AG04450 (cell line): ENCODE results near the gene CLIP2. TPM values are rescaled to one million over a fixed set of nuclear protein-coding genes. Genes with fewer than 3 reads are reported as not detected.
"Not testable (repeated sequence)": the region's sequence is repeated elsewhere in the genome, so short reads cannot be mapped to it uniquely, and the experiment has no call there.

Source experiments
- CTCF ChIA-PET: fragments of 300-600, 350-600 bp; formaldehyde crosslinking; extraction: SDS; loops from one replicate; lab custom pipeline; 2022; ENCODE audit warnings: antibody characterized with exemption, inconsistent platforms; lab: Charles Lee
- POLR2A ChIA-PET: fragments of 350-600 bp; formaldehyde crosslinking; extraction: SDS; loops from one replicate; lab custom pipeline; 2021; ENCODE audit warnings: antibody characterized with exemption, inconsistent platforms; lab: Yijun Ruan, JAX
- DNase-seq: peaks from one replicate; pipeline ENCODE4 v3.0.0-alpha.2; 2011; ENCODE audit warnings: low read depth, low spot score
- H3K27ac ChIP-seq: one replicate; pipeline ENCODE4 v1.5.1; 2012; ENCODE audit warnings: low read depth, low read length, control low read depth
- H3K27me3 ChIP-seq: one replicate; pipeline ENCODE4 v1.6.0; 2012; ENCODE audit warnings: low read length; ENCODE audit not compliant: control insufficient read depth, insufficient read depth
- H3K4me3 ChIP-seq: 2 replicates; pipeline ENCODE4 v1.5.1; 2011; ENCODE audit warnings: mild to moderate bottlenecking, low read depth, low read length, control low read depth
- H3K9me3 ChIP-seq: 2 replicates; pipeline ENCODE4 v1.5.1; 2012; ENCODE audit warnings: low read length; ENCODE audit not compliant: control insufficient read depth, insufficient read depth
- polyA plus RNA-seq: library from polyadenylated mRNA; depleted of rRNA; stranded (reverse); fragments of >200 nt; gene quantifications from 2 replicates; pipeline ENCODE4 v1.2.3, GENCODE V29; 2011
- TF ChIP-seq, protein P1 (sequence below): IDR thresholded peaks from 2 replicates; pipeline ENCODE4 v1.5.1; 2011; ENCODE audit warnings: low read depth, low read length, control low read depth, inconsistent platforms

The CLIP2 gene
- polyA plus RNA-seq, 1 experiment, result 7.2 TPM

DNA sequence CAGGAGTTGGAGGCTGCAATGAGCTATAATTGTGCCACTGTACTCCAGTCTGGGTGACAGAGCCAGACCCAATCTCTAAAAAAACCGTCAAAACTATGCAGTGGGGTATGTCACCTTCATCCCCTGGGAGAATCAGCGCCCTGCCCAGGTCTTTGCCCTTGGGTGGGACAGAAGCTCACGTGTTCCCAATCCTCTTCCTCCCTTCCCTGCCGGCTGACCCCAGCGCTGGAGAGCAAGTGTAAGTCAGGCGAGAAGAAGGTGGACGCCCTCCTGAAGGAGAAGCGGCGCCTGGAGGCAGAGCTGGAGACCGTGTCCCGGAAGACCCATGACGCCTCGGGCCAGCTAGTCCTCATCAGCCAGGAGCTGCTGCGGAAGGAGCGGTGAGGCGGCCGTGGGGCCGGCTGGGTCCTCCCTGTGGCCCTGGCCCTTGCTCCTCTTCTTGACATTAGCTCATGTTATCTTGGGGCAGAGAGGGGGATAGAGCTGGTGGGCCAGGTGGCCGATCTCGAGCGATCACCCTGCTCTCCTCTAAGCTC, 99.7 kb downstream of the CLIP2 start:
- POLR2A ChIA-PET, result interaction anchor here (0.7 kb wide), 1 partner anchor 53 kb away, joined by 11 read pairs; no protein-coding TSS in a partner anchor
- Histone ChIP-seq H3K27ac (no peak overlapping the region), H3K4me3 (no peak overlapping the region), H3K27me3 (no peaks in the 10 kb centered on the region), H3K9me3 (no peaks in the 10 kb centered on the region)
- CTCF ChIA-PET, result interaction anchor here (0.5 to 2.2 kb wide), 3 partner anchors 12 to 187 kb away, joined by 3 to 12 read pairs (median 5); no protein-coding TSS in a partner anchor
- DNase-seq, result no peak
- TF ChIP-seq, protein P1, sequence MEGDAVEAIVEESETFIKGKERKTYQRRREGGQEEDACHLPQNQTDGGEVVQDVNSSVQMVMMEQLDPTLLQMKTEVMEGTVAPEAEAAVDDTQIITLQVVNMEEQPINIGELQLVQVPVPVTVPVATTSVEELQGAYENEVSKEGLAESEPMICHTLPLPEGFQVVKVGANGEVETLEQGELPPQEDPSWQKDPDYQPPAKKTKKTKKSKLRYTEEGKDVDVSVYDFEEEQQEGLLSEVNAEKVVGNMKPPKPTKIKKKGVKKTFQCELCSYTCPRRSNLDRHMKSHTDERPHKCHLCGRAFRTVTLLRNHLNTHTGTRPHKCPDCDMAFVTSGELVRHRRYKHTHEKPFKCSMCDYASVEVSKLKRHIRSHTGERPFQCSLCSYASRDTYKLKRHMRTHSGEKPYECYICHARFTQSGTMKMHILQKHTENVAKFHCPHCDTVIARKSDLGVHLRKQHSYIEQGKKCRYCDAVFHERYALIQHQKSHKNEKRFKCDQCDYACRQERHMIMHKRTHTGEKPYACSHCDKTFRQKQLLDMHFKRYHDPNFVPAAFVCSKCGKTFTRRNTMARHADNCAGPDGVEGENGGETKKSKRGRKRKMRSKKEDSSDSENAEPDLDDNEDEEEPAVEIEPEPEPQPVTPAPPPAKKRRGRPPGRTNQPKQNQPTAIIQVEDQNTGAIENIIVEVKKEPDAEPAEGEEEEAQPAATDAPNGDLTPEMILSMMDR, result no peak

DNA sequence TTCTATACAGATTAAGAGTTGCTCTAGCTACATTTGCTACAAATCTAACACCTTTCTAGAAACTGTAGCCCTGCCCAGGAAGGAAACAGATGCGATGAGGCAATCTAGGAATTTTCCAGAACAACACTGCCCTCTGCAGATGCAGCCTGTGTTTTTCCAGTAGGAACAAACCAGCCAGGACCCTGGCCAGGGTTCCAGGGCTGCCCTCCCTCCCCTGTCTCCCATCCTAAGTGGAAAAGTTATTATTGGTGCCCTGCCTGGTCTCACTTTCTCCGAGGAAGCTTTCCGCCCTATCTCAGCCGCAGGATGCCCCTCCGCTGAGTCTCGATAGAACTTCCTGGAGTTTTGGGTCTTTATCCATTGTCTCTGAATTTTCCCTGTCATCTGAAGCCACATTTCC, 104.5 kb downstream of the CLIP2 start:
- DNase-seq, result not testable (repeated sequence)
- CTCF ChIA-PET, result interaction anchor here (0.5 to 5.3 kb wide), 6 partner anchors 8 to 511 kb away, joined by 3 to 60 read pairs (median 6); no protein-coding TSS in a partner anchor

DNA sequence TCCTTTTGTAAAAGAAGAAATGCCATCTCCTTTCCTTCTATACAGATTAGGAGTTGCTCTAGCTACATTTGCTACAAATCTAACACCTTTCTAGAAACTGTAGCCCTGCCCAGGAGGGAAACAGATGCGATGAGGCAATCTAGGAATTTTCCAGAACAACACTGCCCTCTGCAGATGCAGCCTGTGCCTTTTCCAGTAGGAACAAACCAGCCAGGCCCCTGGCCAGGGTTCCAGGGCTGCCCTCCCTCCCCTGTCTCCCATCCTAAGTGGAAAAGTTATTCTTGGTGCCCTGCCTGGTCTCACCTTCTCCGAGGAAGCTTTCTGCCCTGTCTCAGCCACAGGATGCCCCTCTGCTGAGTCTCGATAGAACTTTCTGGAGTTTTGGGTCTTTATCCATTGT, 105.4 kb downstream of the CLIP2 start:
- CTCF ChIA-PET, result interaction anchor here (0.7 to 5.3 kb wide), 4 partner anchors 9 to 326 kb away, joined by 3 to 60 read pairs (median 6); no protein-coding TSS in a partner anchor
- H3K27me3 ChIP-seq, H3K4me3 ChIP-seq, DNase-seq, POLR2A ChIA-PET, H3K27ac ChIP-seq, H3K9me3 ChIP-seq: not testable (repeated sequence)
- TF ChIP-seq, protein P1, result peak; percentile 48

More for the DNA sequence above, 104.5 kb downstream of the CLIP2 start:
- H3K9me3 ChIP-seq, H3K4me3 ChIP-seq, H3K27me3 ChIP-seq, H3K27ac ChIP-seq, POLR2A ChIA-PET: not testable (repeated sequence)
- TF ChIP-seq, protein P1, result peak; percentile 55

DNA sequence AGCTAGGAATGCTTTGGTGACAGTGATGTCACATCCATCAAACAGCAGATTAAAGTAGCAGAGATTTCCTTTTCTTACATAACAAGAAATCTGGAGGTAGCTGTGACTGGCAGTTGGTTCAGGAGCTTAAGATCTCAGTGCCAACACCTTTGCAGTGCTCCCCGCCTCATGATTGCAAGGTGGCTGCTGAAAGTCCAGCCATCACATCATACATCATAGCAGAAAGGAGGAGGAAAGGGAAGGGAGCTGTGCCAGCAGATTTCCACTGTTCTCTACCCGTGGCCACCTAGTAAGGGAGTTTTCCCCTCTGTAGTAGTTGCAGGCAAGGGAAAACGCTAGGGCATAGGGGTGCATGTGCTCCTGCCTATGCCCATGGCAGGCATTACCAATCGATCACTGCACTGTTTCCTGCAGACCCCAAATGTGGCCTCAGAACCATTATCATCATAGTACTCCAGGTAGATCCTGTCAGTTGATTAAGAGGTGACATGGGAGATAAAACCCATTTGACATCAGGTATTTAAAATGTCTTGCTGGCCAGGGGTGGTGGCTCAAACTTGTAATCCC, 106.6 kb downstream of the CLIP2 start:
- ChIA-PET CTCF (interaction anchor here (1.3 to 5.3 kb wide), 2 partner anchors 15 to 190 kb away, joined by 3 to 60 read pairs; no protein-coding TSS in a partner anchor), POLR2A (no interaction called here)
- no peak overlapping the region for H3K27ac ChIP-seq
- TF ChIP-seq, protein P1, result no peak
- no peak overlapping the region for H3K4me3 ChIP-seq
- H3K9me3 ChIP-seq, result no peaks in the 10 kb centered on the region; the same call in 1 of the 2 replicates
- no peak for DNase-seq
- H3K27me3 ChIP-seq, result no peaks in the 10 kb centered on the region

DNA sequence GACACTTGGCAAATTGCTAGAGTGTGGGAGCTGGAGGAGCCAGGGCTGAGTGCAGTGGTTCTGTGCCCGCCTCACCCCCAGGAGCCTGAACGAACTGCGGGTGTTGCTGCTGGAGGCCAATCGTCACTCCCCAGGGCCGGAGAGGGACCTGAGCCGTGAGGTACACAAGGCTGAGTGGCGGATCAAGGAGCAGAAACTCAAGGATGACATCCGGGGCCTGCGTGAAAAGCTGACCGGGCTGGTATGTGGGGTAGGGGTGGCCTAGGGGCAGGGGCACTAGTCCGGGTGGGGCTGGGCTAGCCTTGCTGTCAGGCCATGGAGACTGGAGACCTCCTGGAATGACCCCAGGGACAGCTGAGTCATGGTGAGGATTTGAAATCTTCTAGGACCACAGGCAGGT, 107.8 kb downstream of the CLIP2 start:
- no peaks in the 10 kb centered on the region; the same call in 1 of the 2 replicates for H3K9me3 ChIP-seq
- H3K4me3 ChIP-seq, result no peak overlapping the region
- POLR2A ChIA-PET, result interaction anchor here (0.7 kb wide), 1 partner anchor 223 kb away, joined by 6 read pairs; no protein-coding TSS in a partner anchor
- CTCF ChIA-PET, result interaction anchor here (0.9 to 2.0 kb wide), 2 partner anchors 9 to 190 kb away, joined by 3 to 7 read pairs; no protein-coding TSS in a partner anchor
- H3K27ac ChIP-seq, result no peak overlapping the region
- no peaks in the 10 kb centered on the region for H3K27me3 ChIP-seq
- TF ChIP-seq, protein P1, result no peak
- no peak for DNase-seq
